IMR-90 (cell line): Measurements from ENCODE around the gene THADA. TPM values are rescaled to one million over a fixed set of nuclear protein-coding genes. Genes with fewer than 3 reads are reported as not detected.

Source experiments
- ATAC-seq: fragments of 200-7000 bp; cut with Tn5 transposase; 2 replicates; pipeline ENCODE4 v1.9.1; 2020; ENCODE audit warnings: low read depth, mild to moderate bottlenecking, moderate library complexity
- BruUV-seq: library from RNA; stranded (reverse); fragments of 400-500 nt; replicated peaks from 2 replicates; lab custom pipeline; 2021; lab: Mats Ljungman, UMichigan
- CTCF ChIA-PET: fragments of 300-600 bp; formaldehyde crosslinking; extraction: SDS; loops from one replicate; lab custom pipeline; 2021; ENCODE audit warnings: antibody characterized with exemption; lab: Yijun Ruan, JAX
- POLR2A ChIA-PET: fragments of 300-600 bp; sonication (Branson Sonifier 250); formaldehyde crosslinking; loops from one replicate; lab custom pipeline; 2022; ENCODE audit warnings: antibody characterized with exemption; ENCODE audit not compliant: unreplicated experiment; lab: Charles Lee
- DNase-seq: peaks from one replicate; pipeline ENCODE4 v3.0.0; 2013
- H2AFZ ChIP-seq: replicated peaks from 2 replicates; pipeline ENCODE3; 2013; ENCODE audit warnings: low read length, mild to moderate bottlenecking; ENCODE audit not compliant: poor library complexity
- H2AK5ac ChIP-seq: 2 replicates; pipeline ENCODE4 v1.6.1; 2013; ENCODE audit warnings: low read depth, low read length, inconsistent platforms
- H2AK9ac ChIP-seq: replicated peaks from 2 replicates; pipeline ENCODE3; 2013; ENCODE audit warnings: mild to moderate bottlenecking, low read depth, low read length, moderate library complexity; ENCODE audit not compliant: poor library complexity
- H2BK120ac ChIP-seq: 2 replicates; pipeline ENCODE4 v1.6.1; 2013; ENCODE audit warnings: low read depth, low read length, inconsistent platforms
- H2BK15ac ChIP-seq: 3 replicates; pipeline ENCODE4 v1.6.1; 2013; ENCODE audit warnings: low read depth, low read length, inconsistent platforms
- H2BK20ac ChIP-seq: 2 replicates; pipeline ENCODE4 v1.6.1; 2013; ENCODE audit warnings: low read depth, mild to moderate bottlenecking, inconsistent platforms, low read length, moderate library complexity
- H2BK5ac ChIP-seq: 2 replicates; pipeline ENCODE4 v1.6.1; 2013; ENCODE audit warnings: mild to moderate bottlenecking, low read depth, low read length, inconsistent platforms; ENCODE audit not compliant: poor library complexity, severe bottlenecking
- H3K14ac ChIP-seq: replicated peaks from 2 replicates; pipeline ENCODE4 v1.6.1; 2013; ENCODE audit warnings: low read depth, low read length, inconsistent platforms
- H3K18ac ChIP-seq: 2 replicates; pipeline ENCODE4 v1.6.1; 2013; ENCODE audit warnings: low read depth, low read length, control low read depth
- H3K23ac ChIP-seq: 2 replicates; pipeline ENCODE4 v1.6.1; 2013; ENCODE audit warnings: low read depth, low read length, inconsistent platforms
- H3K27ac ChIP-seq: 2 replicates; pipeline ENCODE4 v1.5.1; 2013; ENCODE audit warnings: mild to moderate bottlenecking, control low read depth, low read length; ENCODE audit not compliant: insufficient read depth
- H3K27me3 ChIP-seq: 2 replicates; pipeline ENCODE4 v1.6.1; 2013; ENCODE audit warnings: low read length; ENCODE audit not compliant: control insufficient read depth, insufficient read depth
- H3K36me3 ChIP-seq: 2 replicates; pipeline ENCODE4 v1.6.1; 2013; ENCODE audit warnings: low read length, mixed read lengths; ENCODE audit not compliant: control insufficient read depth, insufficient read depth
- H3K4ac ChIP-seq: 2 replicates; pipeline ENCODE4 v1.6.1; 2013; ENCODE audit warnings: low read depth, low read length, inconsistent platforms
- H3K4me1 ChIP-seq: 2 replicates; pipeline ENCODE4 v1.6.1; 2013; ENCODE audit warnings: low read length, mixed read lengths; ENCODE audit not compliant: control insufficient read depth, insufficient read depth
- H3K4me2 ChIP-seq: 2 replicates; pipeline ENCODE4 v1.6.1; 2013; ENCODE audit warnings: low read depth, mild to moderate bottlenecking, control low read depth, low read length, moderate library complexity
- H3K4me3 ChIP-seq: 2 replicates; pipeline ENCODE4 v1.5.1; 2013; ENCODE audit warnings: low read depth, mild to moderate bottlenecking, control low read depth, low read length, moderate library complexity; ENCODE audit not compliant: insufficient read depth
- H3K56ac ChIP-seq: 2 replicates; pipeline ENCODE4 v1.6.1; 2013; ENCODE audit warnings: low read length, inconsistent platforms; ENCODE audit not compliant: insufficient read depth; ENCODE audit errors: extremely low read depth
- H3K79me1 ChIP-seq, 2 experiments: 2 replicates each; pipeline ENCODE4 v1.6.1; 2013; ENCODE audit warnings: low read length in 2 of 2, inconsistent platforms in 1 of 2, low read depth in 1 of 2
- H3K9ac ChIP-seq: 2 replicates; pipeline ENCODE4 v1.6.1; 2013; ENCODE audit warnings: low read depth, low read length, control low read depth
- H3K9me1 ChIP-seq: 2 replicates; pipeline ENCODE4 v1.6.1; 2013; ENCODE audit warnings: low read length, inconsistent platforms; ENCODE audit not compliant: insufficient read depth
- H3K9me3 ChIP-seq: 2 replicates; pipeline ENCODE4 v1.6.1; 2013; ENCODE audit warnings: low read length; ENCODE audit not compliant: control insufficient read depth, insufficient read depth
- H4K20me1 ChIP-seq: 2 replicates; pipeline ENCODE4 v1.6.1; 2013; ENCODE audit warnings: low read length, inconsistent platforms; ENCODE audit not compliant: insufficient read depth
- H4K5ac ChIP-seq: 2 replicates; pipeline ENCODE4 v1.6.1; 2013; ENCODE audit warnings: mild to moderate bottlenecking, low read depth, low read length, control low read depth
- H4K8ac ChIP-seq, 2 experiments: 2 replicates each; pipeline ENCODE4 v1.6.1; 2013; ENCODE audit warnings: low read depth in 2 of 2, low read length in 2 of 2, control low read depth in 1 of 2, inconsistent platforms in 1 of 2
- H4K91ac ChIP-seq: 2 replicates; pipeline ENCODE4 v1.6.1; 2013; ENCODE audit warnings: low read depth, low read length, inconsistent platforms; ENCODE audit not compliant: insufficient read depth
- BHLHE40 ChIP-seq: fragments of 150-350 bp; IDR thresholded peaks from 2 replicates; pipeline ENCODE4 v1.6.1; 2016; ENCODE audit warnings: mild to moderate bottlenecking, low read depth, low read length
- CEBPB ChIP-seq: IDR thresholded peaks from 2 replicates; pipeline ENCODE4 v1.6.1; 2012; ENCODE audit warnings: low read depth, low read length, improper control_type of control experiment
- CHD1 ChIP-seq: IDR thresholded peaks from 2 replicates; pipeline ENCODE4 v1.6.1; 2012; ENCODE audit warnings: low read depth, low read length, improper control_type of control experiment
- FOS ChIP-seq: fragments of 150-350 bp; IDR thresholded peaks from 2 replicates; pipeline ENCODE4 v1.6.1; 2016; ENCODE audit warnings: low read depth, low read length
- MAZ ChIP-seq: IDR thresholded peaks from 2 replicates; pipeline ENCODE4 v1.6.1; 2012; ENCODE audit warnings: low read depth, mild to moderate bottlenecking, low read length, improper control_type of control experiment, moderate library complexity, borderline replicate concordance
- MXI1 ChIP-seq: IDR thresholded peaks from 2 replicates; pipeline ENCODE4 v1.6.1; 2012; ENCODE audit warnings: low read depth, mild to moderate bottlenecking, low read length, moderate library complexity, borderline replicate concordance
- NFE2L2 ChIP-seq: fragments of 150-350 bp; IDR thresholded peaks from 2 replicates; pipeline ENCODE4 v1.6.1; 2016; ENCODE audit warnings: low read depth, mild to moderate bottlenecking, low read length
- POLR2A ChIP-seq: IDR thresholded peaks from 2 replicates; pipeline ENCODE4 v1.6.1; 2012; ENCODE audit warnings: mild to moderate bottlenecking, low read depth, low read length
- RAD21 ChIP-seq: IDR thresholded peaks from 2 replicates; pipeline ENCODE4 v1.6.1; 2012; ENCODE audit warnings: low read length, improper control_type of control experiment
- WGBS, 2 experiments: methylation state at CpG; one replicate each; pipeline versions ENCODE4 v1.1.5 to v1.1.7; 2013; ENCODE audit warnings: missing lambda C conversion rate in 2 of 2; ENCODE audit not compliant: insufficient read length in 1 of 2; ENCODE audit errors: extremely low coverage in 2 of 2; 5-methylcytosine and 5-hydroxymethylcytosine counted together
- dilution Hi-C: fragments of 300-500 bp; cut with HindIII; formaldehyde crosslinking; loops from one replicate; pipeline ENCODE4 v1.14.3; 2018; ENCODE audit warnings: low sequenced_read_pairs; ENCODE audit not compliant: unreplicated experiment
- in situ Hi-C: fragments of 300-500 bp; cut with MboI; formaldehyde crosslinking; loops from 3 replicates; pipeline ENCODE4 v1.14.3; 2019; ENCODE audit warnings: low sequenced_read_pairs, inconsistent platforms, mixed read lengths
- intact Hi-C: fragments of 100-400 bp; cut with micrococcal nuclease; formaldehyde crosslinking; loops from 2 replicates; pipeline ENCODE4 v1.10.0; 2022
- polyA plus RNA-seq, 3 experiments: library from polyadenylated mRNA; depleted of rRNA; stranded (reverse); fragments of >200 nt; gene quantifications; 2 replicates each; pipeline ENCODE4 v1.2.3, GENCODE V29; 2012; ENCODE audit warnings: low replicate concordance in 1 of 3
- total RNA-seq: library from RNA; depleted of rRNA; stranded (reverse); fragments of >200 nt; gene quantifications from 2 replicates; pipeline ENCODE4 v1.2.3, GENCODE V29; 2012
- TF ChIP-seq, protein P1 (sequence below): fragments of 150-350 bp; IDR thresholded peaks from 2 replicates; pipeline ENCODE4 v1.6.1; 2017; ENCODE audit warnings: mild to moderate bottlenecking, antibody characterized with exemption, low read length, low read depth

The THADA gene
- total and polyA plus RNA-seq, 2 of the 4 experiments (the other 2 are of a cell fraction): 10.5 to 21.3 TPM

DNA sequence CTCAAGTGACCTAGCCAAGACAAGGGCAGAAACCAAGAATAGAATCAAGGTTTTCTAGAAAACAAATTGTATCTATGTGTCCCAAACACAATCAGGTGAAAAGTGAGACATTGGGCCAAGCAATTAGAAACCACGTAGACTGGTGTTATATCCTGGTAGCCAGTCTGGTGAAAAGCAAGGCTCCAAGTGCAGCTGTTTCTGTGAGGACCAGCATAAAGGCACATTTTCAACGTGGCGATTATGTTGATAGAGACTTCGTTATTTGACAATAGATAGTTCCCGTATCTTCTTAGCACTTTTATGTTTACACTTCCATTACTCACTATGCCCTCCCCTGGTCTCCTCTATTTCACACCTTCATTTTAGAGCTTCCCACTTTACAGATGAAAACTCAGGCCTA, 266.2 kb downstream of the THADA start:
- no peaks in the 10 kb centered on the region for H4K20me1 ChIP-seq
- 100% methylated on average over 1 of the region's 5 CpGs; no CpG with 5 or more reads in 1 of the 2 experiments for WGBS, 2 experiments
- H2BK5ac ChIP-seq: no peak overlapping the region
- H3K4me2 ChIP-seq: no peak overlapping the region
- in situ Hi-C loops (no loop called here), intact Hi-C loops (no loop called here), dilution Hi-C loops (no loop called here)
- POLR2A ChIA-PET: no interaction called here
- H3K56ac ChIP-seq: no peak overlapping the region
- no peak overlapping the region for H4K8ac ChIP-seq
- no peak overlapping the region for H2AK5ac ChIP-seq
- BruUV-seq: no TSS peak
- H2AFZ ChIP-seq: no peak overlapping the region
- peaks cover 19% of the 10 kb centered on the region for H3K4me1 ChIP-seq
- no peak overlapping the region for H4K5ac ChIP-seq
- no peaks in the 10 kb centered on the region; the same call in 1 of the 2 replicates for H3K9me1 ChIP-seq
- H3K36me3 ChIP-seq: no peaks in the 10 kb centered on the region
- no peaks in the 10 kb centered on the region for H3K9me3 ChIP-seq
- H2BK15ac ChIP-seq: no peak overlapping the region
- no peak overlapping the region for H3K4ac ChIP-seq
- no peak overlapping the region for H3K27ac ChIP-seq
- no peak overlapping the region for H3K14ac ChIP-seq
- H3K9ac ChIP-seq: no peak overlapping the region
- no peak overlapping the region for H2BK20ac ChIP-seq
- H3K23ac ChIP-seq: no peak overlapping the region
- H3K27me3 ChIP-seq: no peaks in the 10 kb centered on the region
- H3K18ac ChIP-seq: no peak overlapping the region
- TF ChIP-seq FOS: no peak
- TF ChIP-seq MXI1: no peak
- TF ChIP-seq RAD21: no peak
- no peak for TF ChIP-seq MAZ
- no peak for TF ChIP-seq NFE2L2
- TF ChIP-seq POLR2A: no peak
- no peak for TF ChIP-seq BHLHE40
- no peak for TF ChIP-seq CHD1
- TF ChIP-seq CEBPB: no peak
- TF ChIP-seq, protein P1, sequence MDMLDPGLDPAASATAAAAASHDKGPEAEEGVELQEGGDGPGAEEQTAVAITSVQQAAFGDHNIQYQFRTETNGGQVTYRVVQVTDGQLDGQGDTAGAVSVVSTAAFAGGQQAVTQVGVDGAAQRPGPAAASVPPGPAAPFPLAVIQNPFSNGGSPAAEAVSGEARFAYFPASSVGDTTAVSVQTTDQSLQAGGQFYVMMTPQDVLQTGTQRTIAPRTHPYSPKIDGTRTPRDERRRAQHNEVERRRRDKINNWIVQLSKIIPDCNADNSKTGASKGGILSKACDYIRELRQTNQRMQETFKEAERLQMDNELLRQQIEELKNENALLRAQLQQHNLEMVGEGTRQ: no peak
- H4K91ac ChIP-seq: no peak overlapping the region
- H3K79me1 ChIP-seq: no peaks in the 10 kb centered on the region
- DNase-seq: no peak
- CTCF ChIA-PET: interaction anchor here (0.9 kb wide), 1 partner anchor 155 kb away, joined by 3 read pairs; no protein-coding TSS in a partner anchor
- no peak overlapping the region for H3K4me3 ChIP-seq
- H2BK120ac ChIP-seq: no peak overlapping the region
- ATAC-seq: no peak
- no peak overlapping the region for H2AK9ac ChIP-seq
